Memory B cell (primary cell): ENCODE measurements around the gene RAPGEF3.

ENCODE experiments used
- ATAC-seq: fragments of 150-1000 bp; cut with Tn5 transposase; 2 replicates; pipeline ENCODE4 v1.10.0; 2021; ENCODE audit warnings: low read depth, mild to moderate bottlenecking, moderate library complexity
- DNase-seq, 2 donors: peaks; one replicate each; pipeline ENCODE4 v3.0.0; 2022; ENCODE audit warnings: low spot score in 2 of 2
- H3K27ac Mint-ChIP-seq: one replicate; pipeline ENCODE4 v1.8.0; 2022; ENCODE audit warnings: mild to moderate bottlenecking, moderate library complexity, mixed read lengths
- H3K27me3 Mint-ChIP-seq: one replicate; pipeline ENCODE4 v1.8.0; 2022; ENCODE audit warnings: mixed read lengths
- H3K36me3 Mint-ChIP-seq: one replicate; pipeline ENCODE4 v1.8.0; 2022; ENCODE audit warnings: mild to moderate bottlenecking, mixed read lengths
- H3K4me1 Mint-ChIP-seq: one replicate; pipeline ENCODE4 v1.8.0; 2022; ENCODE audit warnings: mixed read lengths
- H3K4me3 Mint-ChIP-seq: one replicate; pipeline ENCODE4 v1.8.0; 2022; ENCODE audit warnings: mild to moderate bottlenecking, moderate library complexity, mixed read lengths
- H3K9me3 Mint-ChIP-seq: one replicate; pipeline ENCODE4 v1.8.0; 2022; ENCODE audit warnings: mixed read lengths

Gene RAPGEF3

GRCh38 chr12:47725893-47726292 lies 32.8 kb downstream of the RAPGEF3 start:
- Mint-ChIP-seq H3K9me3 (no peaks in the 10 kb centered on the region), H3K36me3 (peaks cover 5% of the 10 kb centered on the region), H3K27ac (no peak overlapping the region), H3K27me3 (no peaks in the 10 kb centered on the region), H3K4me1 (peaks cover 12% of the 10 kb centered on the region), H3K4me3 (no peak overlapping the region)
- ATAC-seq (peak; percentile 70), DNase-seq (no peak)

GRCh38 chr12:47725091-47725772 lies 33.4 kb downstream of the RAPGEF3 start, which contains the start of gene ENDOU:
ENDOU (minus strand) TSS chr12:47725490; CDS start chr12:47725413, 77 bp downstream.
- Mint-ChIP-seq H3K27ac (no peak within 1 kb of the TSS), H3K27me3 (no peaks in the 10 kb centered on the region), H3K4me1 (peaks cover 12% of the 10 kb centered on the region), H3K9me3 (no peaks in the 10 kb centered on the region), H3K4me3 (no peak within 1 kb of the TSS), H3K36me3 (peaks cover 5% of the 10 kb centered on the region)
- DNase-seq (no peak), ATAC-seq (no peak)

- ATAC-seq (no peak), DNase-seq (no peak)
- Mint-ChIP-seq H3K27me3 (no peaks in the 10 kb centered on the region), H3K9me3 (no peaks in the 10 kb centered on the region), H3K4me1 (peaks cover 12% of the 10 kb centered on the region), H3K27ac (no peak overlapping the region), H3K36me3 (peaks cover 6% of the 10 kb centered on the region), H3K4me3 (no peak overlapping the region)
Observed at GRCh38 chr12:47722941-47723631, 35.6 kb downstream of the RAPGEF3 start.

- H3K27ac Mint-ChIP-seq: no peak overlapping the region
- no peak for ATAC-seq
- H3K4me1 Mint-ChIP-seq: peaks cover 18% of the 10 kb centered on the region
Observed at GRCh38 chr12:47722136-47722834, 36.4 kb downstream of the RAPGEF3 start.

DNA sequence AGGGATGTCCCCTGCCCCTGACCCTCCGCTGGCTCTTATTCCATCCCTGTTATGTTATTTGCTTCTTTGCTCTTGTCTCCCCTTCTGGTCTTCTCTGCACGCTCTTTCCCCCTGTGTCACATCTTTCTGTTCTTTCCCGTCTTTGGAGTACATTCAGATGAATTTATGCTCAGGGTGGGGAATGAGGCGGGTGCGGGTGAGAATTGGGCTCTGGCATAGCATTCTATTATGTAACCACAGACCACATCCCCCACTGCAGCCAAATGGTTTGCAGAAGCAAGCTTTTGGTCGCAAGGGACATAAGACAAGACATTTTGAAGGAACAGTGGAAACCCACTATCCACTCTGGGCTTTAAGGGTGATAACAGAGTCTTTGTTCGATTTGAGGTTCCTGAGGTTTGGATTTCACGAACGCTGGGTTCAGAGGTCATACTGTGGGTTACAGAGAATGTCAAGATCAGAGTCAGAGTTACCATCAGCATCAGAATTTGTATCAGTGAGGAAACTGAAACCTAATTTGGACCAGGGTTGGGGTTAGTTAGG lies 37.2 kb downstream of the RAPGEF3 start:
- H3K36me3 Mint-ChIP-seq: peaks cover 6% of the 10 kb centered on the region
- H3K4me3 Mint-ChIP-seq: no peak overlapping the region
- no peak overlapping the region for H3K27ac Mint-ChIP-seq
- no peaks in the 10 kb centered on the region for H3K9me3 Mint-ChIP-seq
- no peaks in the 10 kb centered on the region for H3K27me3 Mint-ChIP-seq
- ATAC-seq: no peak
- H3K4me1 Mint-ChIP-seq: peaks cover 16% of the 10 kb centered on the region
- DNase-seq: no peak

More at GRCh38 chr12:47722136-47722834, 36.4 kb downstream of the RAPGEF3 start:
- DNase-seq: no peak
- Mint-ChIP-seq H3K4me3 (no peak overlapping the region), H3K36me3 (peaks cover 6% of the 10 kb centered on the region), H3K27me3 (no peaks in the 10 kb centered on the region), H3K9me3 (no peaks in the 10 kb centered on the region)

GRCh38 chr12:47718531-47718930 lies 40.1 kb downstream of the RAPGEF3 start:
- Mint-ChIP-seq H3K9me3 (no peaks in the 10 kb centered on the region), H3K27ac (no peak overlapping the region), H3K36me3 (peaks cover 6% of the 10 kb centered on the region), H3K4me3 (no peak overlapping the region), H3K27me3 (peaks cover 1% of the 10 kb centered on the region), H3K4me1 (peaks cover 13% of the 10 kb centered on the region)
- DNase-seq (no peak), ATAC-seq (no peak)

DNA sequence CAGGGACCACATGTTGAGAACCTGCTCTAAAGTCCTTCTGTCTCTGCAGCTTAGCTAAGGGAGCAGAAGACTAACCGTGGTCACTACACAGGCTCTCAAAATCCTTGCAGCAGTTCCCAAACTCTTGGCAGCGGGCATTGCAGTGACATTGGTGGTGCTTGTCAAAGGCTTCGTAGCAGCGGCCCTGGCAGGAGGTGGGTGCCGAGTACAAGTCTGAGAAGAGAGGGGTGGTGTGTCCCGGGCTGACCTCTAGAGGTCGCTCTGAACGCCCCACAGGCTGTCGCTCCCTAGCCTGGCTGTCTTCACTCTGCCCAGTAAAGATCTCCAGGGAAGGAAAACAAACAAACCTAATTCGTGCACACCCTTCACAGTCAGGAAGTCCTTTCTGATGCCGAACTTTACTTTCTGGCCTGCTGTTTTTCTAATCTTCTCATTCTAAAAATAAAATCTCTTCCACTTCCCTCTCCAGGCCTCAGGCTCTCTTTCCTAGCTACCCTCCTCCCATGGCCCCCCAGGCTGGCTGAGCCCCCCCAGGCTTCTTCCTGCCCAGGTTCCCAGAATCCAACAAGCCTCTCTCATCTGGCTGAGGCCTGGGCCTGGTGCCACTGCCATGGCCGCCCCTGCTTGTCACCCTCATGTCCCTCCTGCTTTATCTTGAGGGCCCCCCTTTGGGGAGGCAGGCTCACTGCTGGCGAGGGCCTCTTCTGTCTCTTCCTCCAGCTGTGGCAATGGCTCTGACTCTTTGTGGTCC lies 41.1 kb downstream of the RAPGEF3 start:
- peak; percentile 49 for ATAC-seq
- peaks cover 13% of the 10 kb centered on the region for H3K4me1 Mint-ChIP-seq

DNA sequence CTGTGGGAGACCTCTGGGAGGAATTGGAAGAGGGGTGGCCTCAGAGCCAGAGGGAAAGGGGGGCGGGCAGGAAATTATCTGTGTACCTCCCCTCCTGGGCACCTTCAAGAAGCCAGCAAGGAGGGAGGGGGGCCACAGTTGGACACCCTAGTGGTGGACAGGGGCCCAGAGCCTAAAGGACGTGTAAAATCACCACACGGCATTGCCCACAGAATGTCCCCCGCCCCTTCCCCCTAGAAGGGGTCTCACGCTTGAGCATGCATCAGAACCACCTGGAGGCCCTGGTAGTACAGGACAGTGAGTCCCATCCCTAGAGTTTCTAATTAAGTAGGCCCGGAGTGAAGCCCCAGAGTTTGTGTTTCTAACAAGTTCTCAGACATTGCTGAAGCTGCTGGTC lies 41.6 kb downstream of the RAPGEF3 start:
- no peaks in the 10 kb centered on the region for H3K9me3 Mint-ChIP-seq
- ATAC-seq (no peak), DNase-seq (no peak)
- H3K4me3 Mint-ChIP-seq: no peak overlapping the region
- H3K36me3 Mint-ChIP-seq: peaks cover 4% of the 10 kb centered on the region
- H3K4me1 Mint-ChIP-seq: peaks cover 13% of the 10 kb centered on the region
- peaks cover 1% of the 10 kb centered on the region for H3K27me3 Mint-ChIP-seq
- H3K27ac Mint-ChIP-seq: no peak overlapping the region

More for the DNA sequence above, 41.1 kb downstream of the RAPGEF3 start:
- H3K4me3 Mint-ChIP-seq: no peak overlapping the region
- no peaks in the 10 kb centered on the region for H3K9me3 Mint-ChIP-seq
- H3K36me3 Mint-ChIP-seq: peaks cover 6% of the 10 kb centered on the region
- peak overlapping the region; percentile 10 for H3K27ac Mint-ChIP-seq
- no peak for DNase-seq
- peaks cover 1% of the 10 kb centered on the region for H3K27me3 Mint-ChIP-seq

GRCh38 chr12:47715877-47716548 lies 42.7 kb downstream of the RAPGEF3 start:
- DNase-seq: no peak
- peaks cover 2% of the 10 kb centered on the region for H3K36me3 Mint-ChIP-seq
- H3K27me3 Mint-ChIP-seq: peaks cover 1% of the 10 kb centered on the region
- no peak overlapping the region for H3K27ac Mint-ChIP-seq
- peaks cover 13% of the 10 kb centered on the region for H3K4me1 Mint-ChIP-seq
- H3K9me3 Mint-ChIP-seq: no peaks in the 10 kb centered on the region
- ATAC-seq: no peak
- no peak overlapping the region for H3K4me3 Mint-ChIP-seq

- H3K9me3 Mint-ChIP-seq: no peaks in the 10 kb centered on the region
Observed at GRCh38 chr12:47715393-47715876, 43.2 kb downstream of the RAPGEF3 start.

GRCh38 chr12:47714826-47715386 lies 43.8 kb downstream of the RAPGEF3 start:
- Mint-ChIP-seq H3K9me3 (no peaks in the 10 kb centered on the region), H3K27me3 (peaks cover 1% of the 10 kb centered on the region), H3K36me3 (peaks cover 2% of the 10 kb centered on the region), H3K4me1 (peaks cover 19% of the 10 kb centered on the region), H3K27ac (no peak overlapping the region), H3K4me3 (no peak overlapping the region)
- DNase-seq (no peak), ATAC-seq (no peak)

More at GRCh38 chr12:47715393-47715876, 43.2 kb downstream of the RAPGEF3 start:
- peaks cover 2% of the 10 kb centered on the region for H3K36me3 Mint-ChIP-seq
- H3K27me3 Mint-ChIP-seq: peaks cover 1% of the 10 kb centered on the region
- H3K4me3 Mint-ChIP-seq: no peak overlapping the region
- ATAC-seq (peak; percentile 91), DNase-seq (peak; percentile 64 to 75)
- no peak overlapping the region for H3K27ac Mint-ChIP-seq
- peaks cover 15% of the 10 kb centered on the region for H3K4me1 Mint-ChIP-seq

- no peak overlapping the region for H3K4me3 Mint-ChIP-seq
Observed at GRCh38 chr12:47712171-47712570, 46.5 kb downstream of the RAPGEF3 start.

DNA sequence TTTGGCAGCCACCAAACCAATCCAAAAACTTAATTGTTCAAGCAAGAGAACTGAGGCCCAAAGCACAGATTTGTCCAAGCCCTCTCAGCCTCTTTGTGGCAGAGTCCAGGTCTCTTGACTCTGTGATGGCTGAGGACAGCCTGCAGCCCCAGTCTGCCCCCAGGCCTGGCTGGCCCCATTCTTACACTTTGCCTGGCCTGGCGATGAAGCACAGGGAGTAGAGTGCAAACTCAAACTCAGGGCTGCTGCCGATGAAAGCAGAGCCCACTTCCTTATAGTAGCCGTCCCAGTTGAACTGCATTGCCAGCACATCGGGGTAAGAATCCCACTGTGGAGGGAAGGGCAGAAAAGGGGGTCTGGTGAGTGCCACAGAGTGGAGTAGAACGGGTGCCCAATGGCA lies 47.2 kb downstream of the RAPGEF3 start:
- H3K36me3 Mint-ChIP-seq: no peaks in the 10 kb centered on the region

More at GRCh38 chr12:47712171-47712570, 46.5 kb downstream of the RAPGEF3 start:
- Mint-ChIP-seq H3K27ac (no peak overlapping the region), H3K36me3 (no peaks in the 10 kb centered on the region), H3K4me1 (peaks cover 35% of the 10 kb centered on the region), H3K9me3 (no peaks in the 10 kb centered on the region), H3K27me3 (peaks cover 1% of the 10 kb centered on the region)
- ATAC-seq (no peak), DNase-seq (no peak)

More for the DNA sequence above, 47.2 kb downstream of the RAPGEF3 start:
- no peak for DNase-seq
- H3K27ac Mint-ChIP-seq: peak overlapping the region; percentile 50
- peaks cover 39% of the 10 kb centered on the region for H3K4me1 Mint-ChIP-seq
- H3K9me3 Mint-ChIP-seq: no peaks in the 10 kb centered on the region
- H3K27me3 Mint-ChIP-seq: peaks cover 1% of the 10 kb centered on the region
- no peak overlapping the region for H3K4me3 Mint-ChIP-seq
- no peak for ATAC-seq
